ENCODE measurements around the gene NUMA1. TPM values are rescaled to one million over a fixed set of nuclear protein-coding genes. Genes with fewer than 3 reads are reported as not detected.

The NUMA1 gene
- total RNA-seq, 3 donors from 2014 or later (not counting 1 experiment from before 2014, with no cell fraction given): 261 to 290 (median 262) TPM

DNA sequence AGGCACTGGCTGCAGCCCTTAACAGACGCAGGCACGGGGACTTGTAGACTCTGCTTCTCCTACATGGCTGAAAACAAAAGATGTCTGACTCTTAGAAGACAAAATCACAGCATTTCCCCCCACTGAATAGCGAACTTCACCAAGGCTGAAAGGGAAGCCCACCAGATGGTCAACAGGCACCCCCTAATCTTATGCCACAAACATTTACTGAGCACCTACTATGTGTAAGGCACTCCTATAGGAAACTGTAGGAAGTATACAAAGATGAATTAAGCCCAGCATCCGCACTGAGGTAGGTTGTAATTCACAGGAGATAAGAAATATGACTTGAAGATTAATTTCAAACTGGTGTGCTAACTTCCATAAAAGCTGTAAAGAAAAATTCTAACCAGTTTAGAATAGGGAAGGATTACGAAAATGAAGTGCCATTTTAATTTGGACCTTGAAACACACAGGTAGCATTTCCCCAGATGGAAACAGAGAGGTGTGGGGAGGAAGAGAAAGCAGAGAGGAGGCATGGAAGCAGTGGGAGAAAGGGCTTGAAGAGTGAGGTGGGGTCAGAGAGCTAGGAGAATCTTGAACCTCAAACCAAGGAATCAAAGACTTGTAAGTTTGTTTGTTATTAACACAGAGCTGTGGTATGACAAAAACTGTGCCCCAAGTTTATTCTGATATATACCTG, 38.1 kb downstream of the NUMA1 start:
- Histone ChIP-seq H3K4me1 (ENCODE audit: control insufficient read depth, insufficient read depth, low read length) (peaks cover 56% of the 10 kb centered on the region), H3K4me3 (ENCODE audit: low read length) (peak overlapping the region; percentile 87), H3K27ac (ENCODE audit: low read length) (peak overlapping the region; percentile 88), H3K27me3 (ENCODE audit: control insufficient read depth, insufficient read depth, low read length) (no peaks in the 10 kb centered on the region), H3K36me3 (ENCODE audit: control insufficient read depth, insufficient read depth, low read length) (peaks cover 2% of the 10 kb centered on the region), H3K9me3 (ENCODE audit: control insufficient read depth, insufficient read depth, low read length) (no peaks in the 10 kb centered on the region)
- ATAC-seq (peak in 1 of 3 donors; percentile 5), DNase-seq (peak in 1 of 2 donors; percentile 32)
- TF ChIP-seq CTCF (IDR thresholded peaks at IDR 0.05): no peak
- Mint-ChIP-seq H3K4me1 (peaks cover 0 to 24% of the 10 kb centered on the region in 2 donors), H3K9me3 (no peaks in the 10 kb centered on the region), H3K4me3 (no peak overlapping the region), H3K36me3 (no peaks in the 10 kb centered on the region), H3K27ac (no peak overlapping the region), H3K27me3 (ENCODE audit: low read depth in 2 of 2) (no peaks in the 10 kb centered on the region)
- WGBS (ENCODE audit: insufficient coverage): 46% methylated on average over 4 of the region's 5 CpGs
- intact Hi-C loops (cut with micrococcal nuclease): no loop called here

GRCh38 chr11:72041364-72042063, 38.8 kb downstream of the NUMA1 start:
- peaks cover 59% of the 10 kb centered on the region for H3K4me1 ChIP-seq (ENCODE audit: control insufficient read depth, insufficient read depth, low read length)
- no peak overlapping the region for H3K27ac Mint-ChIP-seq
- peak overlapping the region; percentile 87 for H3K4me3 ChIP-seq (ENCODE audit: low read length)
- H3K27me3 Mint-ChIP-seq (ENCODE audit: low read depth in 2 of 2): no peaks in the 10 kb centered on the region
- WGBS (ENCODE audit: insufficient coverage): 6% methylated on average over 23 of the region's 23 CpGs
- DNase-seq (peak; percentile 46 to 70), ATAC-seq (peak; percentile 60 to 69 (median 61))
- H3K9me3 Mint-ChIP-seq: no peaks in the 10 kb centered on the region
- H3K27ac ChIP-seq (ENCODE audit: low read length): peak overlapping the region; percentile 88
- peaks cover 6 to 30% of the 10 kb centered on the region in 2 donors for H3K4me1 Mint-ChIP-seq
- intact Hi-C loops (cut with micrococcal nuclease): loop anchor here (1.0 to 2.0 kb wide), 2 partner anchors 39 to 71 kb away; partner anchors contain the start of genes ANAPC15, LRRC51 and NUMA1
- no peak for TF ChIP-seq CTCF (IDR thresholded peaks at IDR 0.05)
- H3K36me3 ChIP-seq (ENCODE audit: control insufficient read depth, insufficient read depth, low read length): peaks cover 2% of the 10 kb centered on the region
- H3K9me3 ChIP-seq (ENCODE audit: control insufficient read depth, insufficient read depth, low read length): no peaks in the 10 kb centered on the region
- H3K36me3 Mint-ChIP-seq: no peaks in the 10 kb centered on the region
- no peak overlapping the region for H3K4me3 Mint-ChIP-seq
- H3K27me3 ChIP-seq (ENCODE audit: control insufficient read depth, insufficient read depth, low read length): no peaks in the 10 kb centered on the region

DNA sequence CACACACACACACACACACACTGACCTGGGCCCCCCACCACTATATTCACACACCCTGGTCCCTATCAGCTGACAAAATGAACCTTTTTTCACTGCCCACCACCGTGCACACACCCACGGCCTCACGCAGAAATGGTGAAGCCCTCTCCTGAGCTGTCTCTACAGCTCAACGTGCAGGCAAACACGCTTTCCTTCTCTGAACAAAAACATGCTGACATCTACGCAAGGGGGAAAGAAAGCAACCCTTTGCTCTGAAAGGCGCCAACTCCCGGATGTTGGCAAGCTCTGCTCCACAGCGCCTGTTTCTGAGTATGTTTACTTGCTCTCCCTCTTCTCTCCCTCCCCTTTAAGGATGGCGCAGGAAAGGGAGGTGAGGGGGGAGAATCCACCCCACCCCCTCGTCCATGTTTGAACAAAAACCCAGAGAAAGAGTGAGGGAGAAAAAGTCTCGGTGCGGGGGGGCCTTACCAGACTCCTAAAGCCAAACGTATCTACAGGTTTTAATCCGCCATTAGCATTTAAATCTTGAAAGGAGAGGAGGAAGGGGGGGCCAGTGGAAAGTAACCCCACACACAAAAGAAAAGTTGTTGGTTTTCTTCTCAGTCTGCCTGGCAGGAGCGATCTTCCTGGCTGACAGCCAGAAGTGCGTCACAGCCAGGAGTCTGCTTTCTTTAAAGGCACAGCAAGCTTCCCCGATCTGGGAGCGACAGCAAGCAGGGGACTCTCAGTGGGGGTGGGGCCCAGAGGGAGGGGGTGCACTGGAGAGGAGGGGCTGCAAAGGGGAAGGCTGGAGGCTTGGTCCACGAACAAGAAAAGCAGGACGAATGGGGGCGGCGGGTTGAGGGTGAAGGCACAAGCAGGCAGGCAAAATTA, 39.6 kb downstream of the NUMA1 start:
- ATAC-seq (peak; percentile 51 to 69 (median 64)), DNase-seq (peak; percentile 61 to 92)
- H3K4me3 ChIP-seq (ENCODE audit: low read length): peak overlapping the region; percentile 87
- Mint-ChIP-seq H3K36me3 (no peaks in the 10 kb centered on the region), H3K27ac (no peak overlapping the region), H3K9me3 (no peaks in the 10 kb centered on the region), H3K4me1 (peaks cover 13 to 37% of the 10 kb centered on the region in 2 donors), H3K4me3 (no peak overlapping the region), H3K27me3 (ENCODE audit: low read depth in 2 of 2) (no peaks in the 10 kb centered on the region)
- intact Hi-C loops (cut with micrococcal nuclease): loop anchor here (1.0 to 2.0 kb wide), 2 partner anchors 40 to 72 kb away; partner anchors contain the start of genes ANAPC15, LRRC51 and NUMA1
- 1% methylated on average over 15 of the region's 23 CpGs for WGBS (ENCODE audit: insufficient coverage)
- peaks cover 60% of the 10 kb centered on the region for H3K4me1 ChIP-seq (ENCODE audit: control insufficient read depth, insufficient read depth, low read length)
- H3K27ac ChIP-seq (ENCODE audit: low read length): peak overlapping the region; percentile 88
- H3K9me3 ChIP-seq (ENCODE audit: control insufficient read depth, insufficient read depth, low read length): no peaks in the 10 kb centered on the region
- TF ChIP-seq CTCF (IDR thresholded peaks at IDR 0.05): no peak
- H3K27me3 ChIP-seq (ENCODE audit: control insufficient read depth, insufficient read depth, low read length): no peaks in the 10 kb centered on the region
- H3K36me3 ChIP-seq (ENCODE audit: control insufficient read depth, insufficient read depth, low read length): peaks cover 1% of the 10 kb centered on the region
